Stimulated activated CD8-positive, alpha-beta memory T cell treated with anti-CD3 and anti-CD28 coated beads, Interleukin-4, amount 100 ng/mL, for 1 hour (primary cell): ENCODE measurements around the gene MEA1.
A peak's percentile ranks its signal among the peaks of the same experiment; 100 is the strongest.

Source experiments
- DNase-seq, 2 donors: peaks; one replicate each; pipeline ENCODE4 v3.0.0-alpha.2; 2020; ENCODE audit warnings: low read depth in 2 of 2, low spot score in 1 of 2

Gene MEA1

GRCh38 chr6:43040542-43041257 is 27.0 kb upstream of the MEA1 start:
- DNase-seq, result no peak

GRCh38 chr6:43038727-43039126 is 25.0 kb upstream of the MEA1 start:
- DNase-seq, result no peak

- no peak for DNase-seq
Observed at GRCh38 chr6:43037706-43038105, 24.0 kb upstream of the MEA1 start.

- no peak for DNase-seq
Observed at GRCh38 chr6:43037197-43037596, 23.5 kb upstream of the MEA1 start.

- DNase-seq, result no peak
Observed at GRCh38 chr6:43036712-43037111, 23.0 kb upstream of the MEA1 start.

GRCh38 chr6:43035495-43036194 is 21.9 kb upstream of the MEA1 start:
- no peak for DNase-seq

DNA sequence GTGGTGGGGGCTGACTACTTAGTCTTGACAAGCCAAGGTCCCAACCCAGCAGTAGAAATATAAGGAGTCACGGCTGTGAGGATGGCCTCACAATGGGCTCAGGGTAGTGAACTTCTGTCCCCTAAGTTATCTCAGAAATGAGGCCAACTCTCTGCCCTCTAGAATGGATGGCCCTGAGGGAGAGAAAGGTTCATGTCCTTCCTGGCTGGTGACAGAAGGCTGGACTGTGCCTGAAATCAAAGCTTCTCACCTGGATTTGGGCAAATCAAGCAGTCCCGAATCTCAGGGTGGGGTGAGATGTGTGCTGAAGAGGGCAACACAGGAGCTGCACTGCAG is 20.4 kb upstream of the MEA1 start:
- DNase-seq, result no peak

- no peak for DNase-seq
Observed at GRCh38 chr6:43033496-43034189, 19.9 kb upstream of the MEA1 start.

DNA sequence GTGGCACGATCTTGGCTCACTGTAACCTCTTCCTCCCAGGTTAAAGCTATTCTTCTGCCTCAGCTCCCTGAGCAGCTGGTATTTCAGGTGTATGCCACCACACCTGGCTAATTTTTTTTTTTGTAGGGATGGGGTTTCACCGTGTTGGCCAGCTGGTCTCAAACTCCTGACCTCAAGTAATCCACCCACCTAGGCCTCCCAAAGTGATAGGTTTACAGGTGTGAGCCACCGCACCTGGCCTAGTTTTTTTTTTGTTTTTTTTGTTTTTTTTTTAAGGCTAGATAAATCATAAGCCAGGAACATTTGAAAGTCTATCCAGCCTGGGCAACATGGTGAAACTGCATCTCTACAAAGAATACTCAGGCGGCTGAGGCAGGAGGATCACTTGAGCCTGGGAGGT is 18.6 kb upstream of the MEA1 start:
- no peak for DNase-seq

GRCh38 chr6:43029120-43029519 is 15.4 kb upstream of the MEA1 start:
- no peak for DNase-seq

DNA sequence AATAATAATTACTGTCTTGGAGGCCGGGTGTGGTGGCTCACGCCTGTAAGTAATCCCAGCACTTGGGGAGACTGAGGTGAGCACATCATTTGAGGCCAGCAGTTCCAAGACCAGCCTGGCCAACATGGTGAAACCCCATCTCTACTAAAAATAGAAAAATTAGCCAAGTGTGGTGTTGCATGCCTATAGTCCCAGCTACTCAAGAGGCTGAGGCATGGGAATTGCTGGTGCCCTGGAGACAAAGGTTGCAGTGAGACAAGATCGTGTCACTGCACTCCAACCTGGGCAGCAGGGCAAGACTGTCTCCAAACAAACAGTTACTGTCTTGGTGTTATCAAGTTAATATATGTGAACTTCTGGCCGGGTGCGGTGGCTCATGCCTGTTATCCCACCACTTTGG is 12.6 kb upstream of the MEA1 start:
- DNase-seq, result no peak

DNA sequence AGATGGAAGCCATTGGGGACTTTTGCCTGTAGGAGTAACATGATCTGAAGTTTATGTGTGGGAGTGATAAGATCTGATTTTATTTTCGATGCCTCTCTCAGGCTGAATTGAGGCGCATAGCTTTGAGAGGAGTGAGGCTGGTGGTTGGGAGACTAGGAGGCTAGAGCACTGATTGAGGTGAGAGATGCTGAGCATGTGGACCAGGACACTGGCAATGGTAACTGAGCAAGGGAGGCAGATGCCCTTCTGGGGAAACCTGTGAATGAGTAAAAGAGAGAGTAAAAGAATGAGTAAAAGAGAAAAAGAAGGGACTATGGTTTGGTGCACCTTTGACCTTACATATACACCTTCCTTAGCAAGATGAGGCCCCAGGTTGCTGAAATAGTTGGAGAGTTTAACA is 10.7 kb upstream of the MEA1 start:
- no peak for DNase-seq

DNA sequence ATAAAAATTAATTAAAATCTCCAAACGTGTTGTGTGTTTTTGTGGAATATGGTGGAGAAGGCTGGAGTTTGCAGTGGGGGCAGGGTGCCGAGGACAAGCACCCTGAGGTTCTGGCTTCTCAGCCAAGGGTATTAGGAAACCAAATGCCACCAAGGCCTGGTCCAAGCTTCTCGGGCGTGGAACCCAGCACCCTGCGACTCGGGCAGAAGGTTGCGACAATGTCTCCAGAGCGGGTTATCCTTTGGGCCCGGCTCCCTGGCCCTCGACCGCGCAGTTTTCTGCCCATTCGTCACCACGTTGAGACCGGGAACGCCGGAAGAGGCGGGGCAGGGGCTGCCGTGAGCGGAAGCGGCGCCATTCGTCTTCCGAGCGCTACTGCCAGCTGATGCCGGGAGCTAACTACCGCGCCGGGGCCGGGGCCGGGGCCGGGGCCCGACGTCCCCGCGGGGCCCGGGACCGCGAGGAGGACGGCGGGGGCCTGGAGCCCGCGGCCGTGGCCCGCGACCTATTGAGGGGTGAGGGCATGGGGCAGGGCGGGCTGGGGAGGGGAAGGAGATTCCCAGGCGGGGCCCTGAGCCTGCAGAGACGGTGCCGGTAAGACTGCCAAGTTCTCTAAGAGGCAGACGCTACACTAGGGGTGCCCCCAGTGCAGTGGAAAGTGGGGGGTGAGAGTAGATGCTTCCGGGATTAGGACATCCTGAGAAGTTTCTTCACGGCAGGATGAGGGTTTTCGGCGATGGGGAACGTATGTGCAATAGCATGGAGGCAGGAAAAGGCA is 7.7 kb upstream of the MEA1 start, which contains the start of gene RRP36:
TSS of gene RRP36 (plus strand) at position 354 of the 778 bp plus-strand sequence. CDS start at position 386, 32 bp downstream.
- DNase-seq, result peak; percentile 27 to 40

GRCh38 chr6:43020847-43021246 is 7.1 kb upstream of the MEA1 start:
- DNase-seq, result no peak

DNA sequence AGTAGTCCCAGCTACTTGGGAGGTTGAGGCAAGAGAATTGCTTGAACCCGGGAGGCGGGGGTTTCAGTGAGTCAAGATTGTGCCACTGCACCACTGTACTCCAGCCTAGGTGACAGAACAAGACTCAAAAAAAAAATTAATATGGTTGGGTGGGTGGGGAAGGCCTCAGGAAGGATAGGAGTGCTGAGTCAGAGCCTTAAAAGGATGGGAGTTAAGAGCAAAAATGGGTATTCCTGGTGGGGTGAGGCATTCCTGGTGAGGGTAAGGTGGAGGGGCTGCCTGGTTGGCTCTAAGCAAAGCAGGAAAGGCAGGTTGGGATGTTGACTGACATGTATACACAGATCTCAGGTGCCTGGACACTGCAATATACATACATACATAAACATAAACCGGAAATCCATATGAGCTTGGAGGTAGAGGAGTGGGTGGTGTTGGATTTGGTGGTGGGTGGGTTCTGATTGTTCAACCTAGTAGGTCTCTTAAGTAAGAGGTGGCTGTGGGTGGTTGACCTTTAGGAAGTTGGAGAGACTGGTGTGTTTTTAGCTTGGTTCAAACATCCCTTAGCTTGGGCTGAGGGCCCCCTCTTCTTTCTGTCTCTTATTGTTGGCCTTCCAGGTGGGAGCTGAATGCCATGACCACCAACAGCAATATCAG is 6.4 kb upstream of the MEA1 start:
- DNase-seq, result no peak

DNA sequence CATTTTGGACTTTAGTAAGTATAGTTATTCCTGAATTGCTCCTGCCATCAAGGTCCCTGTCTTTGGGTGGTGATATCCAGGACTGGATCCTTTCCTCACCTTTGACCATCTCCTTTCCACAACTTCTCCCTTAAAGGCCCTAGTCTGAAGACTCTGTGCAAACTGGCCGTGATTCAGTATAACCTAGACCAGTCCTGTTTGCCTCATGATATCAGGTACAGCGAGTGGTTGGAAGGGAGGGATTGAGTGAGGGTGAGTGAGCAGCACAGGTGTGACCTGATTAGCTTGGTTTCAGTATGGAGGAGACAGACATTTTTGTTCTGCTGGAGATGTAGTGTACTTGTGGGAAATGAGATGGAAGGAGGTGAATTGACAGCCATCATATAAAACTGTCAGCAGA is 5.4 kb upstream of the MEA1 start:
- no peak for DNase-seq

GRCh38 chr6:43016943-43017334 is 3.2 kb upstream of the MEA1 start:
- no peak for DNase-seq

DNA sequence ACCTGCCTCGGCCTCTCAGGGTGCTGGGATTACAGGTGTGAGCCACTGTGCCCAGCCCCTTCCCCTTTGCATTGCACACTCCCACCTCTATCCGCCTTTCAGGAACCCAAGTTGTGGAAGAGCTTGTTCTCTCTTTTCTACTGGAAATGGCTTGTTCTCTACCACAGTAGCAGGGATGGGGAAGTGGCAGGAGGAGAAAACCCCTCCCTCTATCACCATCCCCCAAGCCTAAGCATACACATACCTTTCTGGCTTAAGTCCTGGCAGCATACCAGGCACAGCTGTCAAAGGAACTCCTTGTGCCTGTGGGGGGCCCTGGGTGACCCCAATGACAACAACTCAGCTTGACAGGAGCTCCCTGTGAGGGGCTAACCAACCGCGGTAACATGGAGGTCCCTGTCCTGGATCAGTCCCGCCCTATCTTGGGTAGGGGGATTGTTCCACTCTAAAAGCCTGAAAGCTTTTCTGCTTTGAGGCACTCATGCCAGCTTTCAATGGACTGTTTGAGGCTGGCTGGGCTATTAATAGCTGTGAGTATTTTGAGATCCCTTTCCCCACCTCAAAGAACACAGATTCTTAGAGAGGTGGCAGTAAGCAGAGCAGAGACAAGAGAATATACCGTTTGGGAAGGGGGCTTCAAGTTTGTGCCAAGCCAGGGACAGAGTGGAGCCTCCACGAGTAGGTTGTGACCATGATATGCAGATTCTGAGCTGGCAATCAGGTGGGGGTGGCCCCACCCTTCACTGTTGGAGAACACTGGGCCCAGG is 2.6 kb upstream of the MEA1 start:
- DNase-seq, result no peak

- DNase-seq, result no peak
Observed at GRCh38 chr6:43014434-43014909, 726 bp upstream of the MEA1 start.
